Globus pallidus (tissue), 1 donor: ENCODE measurements around the gene NPY.

Experiments used
- DNase-seq: peaks from one replicate; pipeline ENCODE4 v3.0.0-alpha.2; 2015; ENCODE audit warnings: low spot score

Gene NPY

DNA sequence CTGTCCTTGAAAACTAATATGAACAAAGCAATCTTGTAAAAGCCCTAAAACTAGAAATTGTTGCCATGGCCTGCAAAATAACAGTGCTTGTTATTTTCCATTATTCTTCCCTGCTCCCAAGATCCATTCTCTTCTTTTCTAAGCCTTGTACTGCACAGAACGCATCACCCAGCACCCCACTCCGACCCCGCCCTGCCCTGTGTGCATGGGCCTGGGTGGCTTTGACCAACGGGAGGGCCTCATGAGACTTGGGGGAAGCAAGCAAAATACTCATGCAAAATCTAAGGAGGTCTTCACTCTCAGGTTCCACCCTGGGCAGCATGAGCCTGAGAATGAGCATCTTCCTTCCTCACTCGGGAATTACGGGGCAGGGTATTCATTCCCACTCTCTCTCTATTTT, 32.4 kb downstream of the NPY start:
- DNase-seq, result no peak

DNA sequence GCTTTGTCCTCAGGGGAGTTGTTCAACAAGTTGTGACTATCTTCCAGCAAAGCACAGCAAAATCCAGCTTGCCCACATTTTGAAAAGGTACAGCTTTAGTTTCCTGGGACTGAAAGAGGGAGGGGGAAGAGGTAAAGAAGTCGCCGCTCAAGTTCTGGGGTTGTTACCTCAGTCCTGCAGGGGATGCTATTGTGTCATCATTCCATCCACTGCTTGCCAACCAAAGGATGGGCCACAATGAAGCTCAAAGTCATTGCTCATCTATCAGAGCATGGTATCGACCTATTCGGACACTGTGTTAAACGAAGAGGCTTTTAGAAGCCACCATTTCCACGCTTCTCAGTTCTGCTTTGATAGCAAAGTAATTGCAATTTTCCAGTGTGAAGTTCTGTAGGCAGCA, 34.3 kb downstream of the NPY start:
- DNase-seq, result no peak

DNA sequence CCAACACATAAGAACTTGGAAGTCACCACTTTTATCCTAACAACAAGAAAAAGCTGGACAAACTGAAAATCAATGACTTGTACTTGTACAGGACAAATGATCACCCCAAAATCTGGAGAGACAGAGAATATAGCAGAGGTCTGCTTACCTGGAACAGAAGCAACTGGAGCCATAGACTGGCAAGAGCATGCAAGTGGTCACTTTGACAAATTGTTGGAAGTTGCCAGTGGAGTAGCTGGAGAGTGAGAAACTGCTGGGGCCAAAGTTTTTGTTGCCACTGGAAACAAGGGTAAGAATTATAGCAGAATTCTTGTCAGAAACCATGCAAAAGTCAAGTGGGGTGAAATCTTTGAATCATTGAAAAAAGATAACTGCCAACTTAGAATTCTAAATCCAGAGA, 35.2 kb downstream of the NPY start:
- DNase-seq, result no peak

DNA sequence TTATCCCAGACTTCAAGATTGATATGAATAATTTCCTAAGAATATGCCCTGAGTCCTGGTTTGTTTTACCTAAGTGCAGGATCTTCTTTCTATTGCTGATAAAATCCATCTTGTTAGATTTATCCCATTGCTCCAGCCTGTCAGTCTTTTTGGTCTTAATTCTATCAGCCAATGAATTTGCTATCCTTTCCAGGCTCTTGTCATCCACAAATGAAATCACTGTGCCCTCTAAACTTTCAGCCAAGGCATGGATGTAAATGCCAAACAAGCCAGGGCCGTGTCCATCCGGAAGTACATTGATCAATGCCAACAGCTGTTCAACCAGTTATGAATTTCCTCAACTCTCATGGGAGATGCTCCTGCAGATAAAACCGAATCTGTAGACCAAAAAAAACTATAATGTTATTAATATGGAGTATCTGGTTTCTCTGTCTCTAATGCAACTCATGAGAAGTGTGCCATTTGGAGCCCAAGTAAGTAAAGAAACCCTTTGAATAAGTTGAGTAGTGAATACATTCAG, 40.0 kb downstream of the NPY start:
- DNase-seq, result no peak

DNA sequence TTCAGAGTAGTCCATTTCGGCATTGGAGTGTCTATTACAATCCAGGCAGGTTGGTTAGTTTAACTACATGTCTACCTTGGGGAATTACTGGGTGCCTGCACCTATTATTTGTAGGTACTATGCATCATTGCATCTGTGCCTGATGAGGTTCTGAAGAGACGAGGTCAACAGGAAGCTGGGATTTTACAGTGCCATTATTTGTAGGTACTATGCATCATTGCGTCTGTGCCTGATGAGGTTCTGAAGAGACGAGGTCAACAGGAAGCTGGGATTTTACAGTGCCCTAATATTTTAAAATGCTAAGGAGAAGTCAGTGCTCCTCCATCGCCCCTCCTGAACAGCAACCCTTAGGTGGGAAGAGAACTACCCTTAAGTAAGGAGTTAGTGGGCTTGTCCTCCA, 41.7 kb downstream of the NPY start:
- DNase-seq, result no peak

DNA sequence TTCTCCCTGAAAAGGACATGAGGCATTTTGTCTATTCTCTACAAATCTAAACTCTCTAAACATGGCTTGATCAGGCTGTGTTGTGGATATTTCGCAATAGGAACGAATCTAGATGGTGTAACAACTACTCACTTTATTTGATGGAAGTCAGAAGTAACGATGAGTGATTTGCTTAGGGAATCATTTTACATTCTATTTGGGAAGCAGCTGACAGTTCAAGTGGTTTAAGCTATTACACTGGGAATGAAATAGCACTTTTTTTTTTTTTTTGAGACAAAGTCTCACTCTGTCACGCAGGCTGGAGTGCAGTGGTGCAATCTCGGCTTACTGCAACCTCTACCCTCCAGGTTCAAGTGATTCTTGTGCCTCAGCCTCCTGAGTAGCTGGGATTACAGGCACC, 44.1 kb downstream of the NPY start:
- no peak for DNase-seq

DNA sequence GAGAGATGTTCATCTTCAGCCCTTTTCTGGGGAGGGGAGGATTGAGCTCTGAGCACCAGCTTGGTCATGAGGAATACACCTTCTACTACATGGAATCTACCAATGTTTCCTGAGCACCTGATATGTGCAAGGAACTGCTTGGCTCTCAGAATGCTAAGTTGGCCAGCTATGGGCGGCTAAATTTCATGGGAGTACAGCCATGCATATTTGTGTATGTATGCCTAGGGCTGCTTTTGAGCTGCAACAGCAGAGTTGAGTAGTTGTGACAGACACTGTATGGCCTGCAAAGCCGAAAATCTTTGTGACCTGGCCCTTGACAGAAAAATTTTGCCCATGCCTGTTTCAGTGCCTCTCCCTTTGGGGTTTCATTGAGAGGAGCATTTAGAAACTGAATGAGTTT, 44.9 kb downstream of the NPY start:
- DNase-seq, result no peak

DNA sequence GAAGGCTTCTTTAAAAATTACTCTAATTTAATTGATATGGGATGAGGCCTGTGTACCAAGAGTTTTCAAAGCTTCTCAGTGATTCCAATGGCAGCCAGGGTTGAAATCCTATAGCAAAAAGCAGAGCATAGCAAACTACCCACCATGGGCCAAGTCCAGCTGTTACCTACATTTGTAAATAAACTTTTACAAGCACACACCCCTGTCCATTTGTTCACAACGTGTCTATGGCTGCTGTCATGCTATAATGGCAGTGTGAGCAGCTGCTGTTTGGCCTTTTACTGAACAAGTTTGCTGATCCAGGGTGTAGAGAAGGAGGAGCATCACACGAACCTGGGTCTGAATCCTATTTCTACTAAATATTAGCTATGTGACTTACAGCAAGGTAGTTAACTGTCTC, 50.0 kb downstream of the NPY start:
- no peak for DNase-seq

DNA sequence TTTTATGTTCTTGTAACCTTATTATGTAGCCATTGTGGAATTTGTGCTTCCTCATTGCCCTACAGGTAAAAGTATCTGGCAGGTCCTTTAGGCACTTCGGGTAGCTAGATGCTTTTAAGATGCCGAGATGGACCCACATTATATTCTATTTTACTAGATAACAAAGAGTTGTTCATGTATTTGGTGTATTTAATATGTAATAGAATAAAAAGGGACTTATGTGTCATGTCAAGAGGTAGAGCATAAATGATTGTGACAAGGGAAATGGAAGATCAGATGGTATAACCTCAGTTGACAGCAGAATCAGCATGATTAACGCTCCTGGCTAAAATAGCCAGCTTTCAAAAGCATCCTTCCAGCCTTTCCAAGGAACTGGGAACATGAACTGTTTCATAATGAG, 50.6 kb downstream of the NPY start:
- no peak for DNase-seq

DNA sequence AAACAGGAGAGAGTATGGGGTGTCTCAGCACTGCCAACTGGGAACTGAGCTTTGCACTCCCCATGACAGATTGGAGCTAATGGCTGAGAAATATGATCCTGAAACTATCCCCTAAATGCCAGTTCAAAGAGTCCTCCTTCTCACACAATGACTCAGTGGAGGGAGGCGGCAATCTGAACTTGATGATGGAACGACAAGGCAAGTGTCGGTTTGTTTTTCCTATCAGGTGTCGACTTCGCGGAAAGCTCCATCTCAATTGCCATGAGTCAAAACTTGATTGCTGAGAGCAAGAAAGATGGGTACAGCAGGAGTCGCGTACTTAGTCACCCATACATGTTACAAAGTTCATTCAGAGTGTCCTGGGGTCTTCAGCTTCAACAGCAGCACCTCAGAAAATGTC, 52.5 kb downstream of the NPY start:
- DNase-seq, result no peak

DNA sequence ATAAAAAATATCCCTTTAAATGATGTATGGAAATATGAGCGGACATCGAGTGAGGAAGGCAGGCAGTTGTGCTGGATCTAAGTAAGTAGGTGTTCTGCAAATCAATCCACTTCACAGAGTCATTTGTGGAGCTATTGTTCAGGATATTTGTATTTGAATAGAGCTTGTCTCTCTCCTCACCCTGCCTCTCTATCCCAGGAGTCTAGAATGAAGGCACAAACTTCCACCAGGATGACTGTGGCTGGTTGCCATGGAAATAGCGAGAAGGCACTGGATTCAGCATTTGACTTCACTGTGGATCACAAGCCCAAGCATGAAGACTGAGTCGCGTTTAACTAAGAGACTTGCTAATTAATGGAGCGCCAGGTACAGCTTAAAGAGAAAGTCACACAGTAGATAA, 53.2 kb downstream of the NPY start:
- DNase-seq, result peak; percentile 22

DNA sequence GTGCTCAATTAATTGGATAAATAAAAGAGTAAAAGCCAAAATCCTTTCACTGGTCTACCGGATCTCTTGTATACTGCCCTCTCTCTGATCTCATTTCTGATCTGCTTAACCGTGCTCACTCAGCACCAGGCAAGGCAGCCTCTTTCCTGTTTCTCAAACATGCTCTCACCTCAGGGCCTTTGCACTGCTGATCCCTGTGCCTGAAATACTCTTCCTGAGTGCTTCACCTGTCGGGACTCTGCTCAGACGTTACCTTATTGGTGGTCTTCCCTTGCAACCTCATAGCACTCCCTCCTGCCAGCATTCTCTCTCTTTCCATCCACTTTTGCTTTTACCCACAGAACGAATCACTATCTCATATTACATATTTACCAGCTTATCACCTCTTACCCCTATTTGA, 55.6 kb downstream of the NPY start:
- DNase-seq, result no peak

DNA sequence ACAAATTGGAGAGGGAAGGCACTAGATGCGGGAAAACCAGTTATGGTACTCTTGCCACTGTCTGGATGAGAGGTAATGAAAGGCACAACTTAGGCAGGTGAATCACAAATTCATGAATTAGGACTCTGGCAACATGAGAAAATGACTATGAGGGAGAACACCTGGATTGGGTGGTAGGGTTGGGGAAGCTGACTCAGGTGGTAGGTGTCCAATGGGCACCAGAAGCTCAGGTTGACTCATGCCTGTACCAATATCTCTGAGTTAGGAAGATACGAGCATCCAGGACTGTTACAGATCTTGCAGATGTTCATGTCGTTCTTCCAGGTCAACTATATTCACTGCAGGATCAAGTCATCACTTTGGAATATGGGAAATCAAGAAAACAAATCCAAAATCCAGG, 56.7 kb downstream of the NPY start:
- DNase-seq, result no peak
